Iris pigment epithelial cell (primary cell): ENCODE data around the gene LCP1.

Source experiments
- DNase-seq: peaks from one replicate; pipeline ENCODE4 v3.0.0-alpha.2; 2011; ENCODE audit warnings: low read depth

Gene LCP1

GRCh38 chr13:46101002-46101401 is 81.0 kb downstream of the LCP1 start:
- no peak for DNase-seq

GRCh38 chr13:46100191-46100815 is 81.7 kb downstream of the LCP1 start:
- no peak for DNase-seq

GRCh38 chr13:46097663-46098062 is 84.3 kb downstream of the LCP1 start:
- DNase-seq: no peak

GRCh38 chr13:46097015-46097414 is 85.0 kb downstream of the LCP1 start:
- no peak for DNase-seq

- DNase-seq: no peak
These were observed 87.5 kb downstream of the LCP1 start for GRCh38 chr13:46094478-46094877.

- DNase-seq: no peak
These were observed 93.0 kb downstream of the LCP1 start for GRCh38 chr13:46088821-46089562.

GRCh38 chr13:46087481-46087880 is 94.5 kb downstream of the LCP1 start:
- no peak for DNase-seq

- no peak for DNase-seq
These were observed 95.0 kb downstream of the LCP1 start for GRCh38 chr13:46086985-46087384.

GRCh38 chr13:46086421-46086922 is 95.5 kb downstream of the LCP1 start:
- DNase-seq: no peak

GRCh38 chr13:46085737-46086136 is 96.2 kb downstream of the LCP1 start:
- DNase-seq: no peak

- DNase-seq: no peak
These were observed 99.7 kb downstream of the LCP1 start for GRCh38 chr13:46082324-46082723.

GRCh38 chr13:46079770-46080169 is 102.2 kb downstream of the LCP1 start:
- no peak for DNase-seq

- DNase-seq: no peak
These were observed 104.7 kb downstream of the LCP1 start for GRCh38 chr13:46077265-46077664.

GRCh38 chr13:46076827-46077226 is 105.2 kb downstream of the LCP1 start:
- no peak for DNase-seq
